ENCODE data around the gene PPP2R2C.

The PPP2R2C gene

DNA sequence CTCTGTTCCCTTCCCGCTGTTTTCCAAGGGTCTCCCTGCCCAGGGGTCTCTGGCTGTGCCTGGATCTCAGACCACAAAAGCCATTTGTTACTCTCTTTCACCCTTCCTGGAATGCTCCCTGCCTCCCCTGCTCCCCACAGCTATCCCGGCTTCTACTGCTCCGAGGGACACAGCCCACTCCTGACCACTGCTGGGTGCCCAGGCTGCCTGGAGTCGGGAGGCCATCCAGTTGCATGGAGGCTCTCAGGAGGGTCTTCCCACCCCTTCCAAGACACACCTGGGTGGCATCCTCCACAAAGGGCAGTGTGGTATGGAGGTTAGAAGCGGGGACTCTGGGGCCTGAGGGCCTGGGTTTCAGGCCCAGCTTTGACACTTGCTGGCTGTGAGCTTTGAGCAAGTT, 101.1 kb downstream of the PPP2R2C start:
- Histone ChIP-seq H2AK5ac (ENCODE audit: low read depth, low read length) (peak overlapping the region; percentile 67), H2BK15ac (ENCODE audit: low read length) (peak overlapping the region; percentile 13), H3K14ac (ENCODE audit: low read length) (no peak overlapping the region), H3K18ac (ENCODE audit: low read length) (peak overlapping the region; percentile 25), H2BK12ac (ENCODE audit: low read length) (no peak overlapping the region), H2BK5ac (ENCODE audit: low read length) (no peak overlapping the region), H3K23ac (ENCODE audit: low read depth, low read length, poor library complexity) (no peak overlapping the region), H3K36me3 (replicated peaks in 1 of 2; ENCODE audit: control insufficient read depth in 2 of 2, insufficient read depth in 2 of 2, low read length in 2 of 2) (no peaks in the 10 kb centered on the region), H4K91ac (ENCODE audit: low read depth, low read length, poor library complexity) (no peak overlapping the region), H3K9ac (ENCODE audit: low read depth, low read length, poor library complexity) (no peak overlapping the region), H3K4me2 (ENCODE audit: insufficient read depth, low read length, poor library complexity, severe bottlenecking) (no peak overlapping the region), H2BK120ac (ENCODE audit: low read depth, low read length) (no peak overlapping the region), H3K4me3 (ENCODE audit: low read length in 2 of 2) (no peak overlapping the region), H3K9me3 (replicated peaks in 1 of 2; ENCODE audit: control insufficient read depth in 2 of 2, insufficient read depth in 1 of 2, low read depth in 1 of 2, low read length in 2 of 2) (peaks cover 0 to 1% of the 10 kb centered on the region in 2 donors), H3K27me3 (ENCODE audit: control insufficient read depth in 3 of 3, insufficient read depth in 3 of 3, low read depth in 1 of 3, low read length in 3 of 3) (peaks cover 0 to 62% (median 0%) of the 10 kb centered on the region in 3 experiments), H3K27ac (replicated peaks; ENCODE audit: low read length) (no peak overlapping the region), H3K4me1 (ENCODE audit: control insufficient read depth in 2 of 2, insufficient read depth in 1 of 2, low read depth in 1 of 2, low read length in 2 of 2) (peaks cover 0 to 7% of the 10 kb centered on the region in 2 donors), H4K8ac (ENCODE audit: low read depth, low read length) (no peak overlapping the region), H3K79me1 (ENCODE audit: low read depth, low read length) (no peaks in the 10 kb centered on the region), H3K4ac (ENCODE audit: low read length) (no peak overlapping the region), H2AFZ (ENCODE audit: low read length) (no peak overlapping the region)
- DNase-seq (ENCODE audit: low spot score), result no peak
- no CpG with 5 or more reads among the region's 5 CpGs for WGBS, 2 donors (ENCODE audit: extremely low coverage in 2 of 2, insufficient read length in 2 of 2, insufficient replicate concordance in 1 of 2)

DNA sequence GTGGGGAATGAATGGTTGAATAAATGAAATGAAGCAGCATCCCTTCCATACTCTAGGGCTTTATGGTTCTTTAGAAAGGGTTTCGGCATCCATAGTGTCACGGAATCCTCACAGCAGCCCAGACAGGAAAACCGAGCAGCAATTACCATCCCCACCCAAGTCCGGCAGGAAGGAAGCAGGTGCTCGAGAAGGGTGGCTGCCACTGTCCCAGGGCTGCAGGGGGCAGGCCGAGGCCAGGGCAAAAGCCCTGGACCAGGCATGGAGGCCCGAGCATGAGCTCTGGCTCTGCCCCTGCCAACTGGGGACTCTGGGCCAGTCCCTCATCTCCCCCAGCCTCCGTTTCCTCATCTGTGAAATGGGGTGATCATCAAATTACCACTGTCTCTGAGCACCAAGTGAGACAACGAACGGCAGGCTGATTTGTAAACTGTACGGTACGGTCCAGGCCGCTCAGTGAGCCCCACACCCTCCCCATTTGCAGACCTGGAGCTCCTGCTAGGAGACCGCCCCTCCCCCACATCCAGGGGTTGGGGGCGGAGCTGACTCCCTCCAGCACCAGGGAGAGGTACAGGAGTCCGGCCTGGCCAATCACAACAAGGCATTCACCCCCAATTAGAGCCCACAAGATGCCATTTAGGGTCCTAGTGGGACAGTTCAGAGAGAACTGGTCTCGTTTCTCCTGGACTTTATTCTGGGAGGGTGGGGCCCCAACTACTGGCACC, 102.3 kb downstream of the PPP2R2C start:
- Histone ChIP-seq H2BK120ac (ENCODE audit: low read depth, low read length) (no peak overlapping the region), H2AK5ac (ENCODE audit: low read depth, low read length) (no peak overlapping the region), H2BK15ac (ENCODE audit: low read length) (no peak overlapping the region), H2AFZ (ENCODE audit: low read length) (no peak overlapping the region), H3K4me2 (ENCODE audit: insufficient read depth, low read length, poor library complexity, severe bottlenecking) (no peak overlapping the region), H3K4ac (ENCODE audit: low read length) (no peak overlapping the region), H3K23ac (ENCODE audit: low read depth, low read length, poor library complexity) (peak overlapping the region; percentile 9), H2BK12ac (ENCODE audit: low read length) (no peak overlapping the region), H3K27me3 (ENCODE audit: control insufficient read depth in 3 of 3, insufficient read depth in 3 of 3, low read depth in 1 of 3, low read length in 3 of 3) (peaks cover 0 to 63% (median 0%) of the 10 kb centered on the region in 3 experiments), H2BK5ac (ENCODE audit: low read length) (no peak overlapping the region), H3K9me3 (replicated peaks in 1 of 2; ENCODE audit: control insufficient read depth in 2 of 2, insufficient read depth in 1 of 2, low read depth in 1 of 2, low read length in 2 of 2) (no peaks in the 10 kb centered on the region), H3K9ac (ENCODE audit: low read depth, low read length, poor library complexity) (no peak overlapping the region), H3K14ac (ENCODE audit: low read length) (no peak overlapping the region), H3K18ac (ENCODE audit: low read length) (peak overlapping the region; percentile 9), H3K79me1 (ENCODE audit: low read depth, low read length) (no peaks in the 10 kb centered on the region), H4K91ac (ENCODE audit: low read depth, low read length, poor library complexity) (no peak overlapping the region), H3K27ac (replicated peaks; ENCODE audit: low read length) (no peak overlapping the region), H3K36me3 (replicated peaks in 1 of 2; ENCODE audit: control insufficient read depth in 2 of 2, insufficient read depth in 2 of 2, low read length in 2 of 2) (no peaks in the 10 kb centered on the region), H3K4me3 (ENCODE audit: low read length in 2 of 2) (no peak overlapping the region), H3K4me1 (ENCODE audit: control insufficient read depth in 2 of 2, insufficient read depth in 1 of 2, low read depth in 1 of 2, low read length in 2 of 2) (peaks cover 0 to 7% of the 10 kb centered on the region in 2 donors), H4K8ac (ENCODE audit: low read depth, low read length) (no peak overlapping the region)
- no CpG with 5 or more reads among the region's 17 CpGs for WGBS, 2 donors (ENCODE audit: extremely low coverage in 2 of 2, insufficient read length in 2 of 2, insufficient replicate concordance in 1 of 2)
- DNase-seq (ENCODE audit: low spot score), result no peak

DNA sequence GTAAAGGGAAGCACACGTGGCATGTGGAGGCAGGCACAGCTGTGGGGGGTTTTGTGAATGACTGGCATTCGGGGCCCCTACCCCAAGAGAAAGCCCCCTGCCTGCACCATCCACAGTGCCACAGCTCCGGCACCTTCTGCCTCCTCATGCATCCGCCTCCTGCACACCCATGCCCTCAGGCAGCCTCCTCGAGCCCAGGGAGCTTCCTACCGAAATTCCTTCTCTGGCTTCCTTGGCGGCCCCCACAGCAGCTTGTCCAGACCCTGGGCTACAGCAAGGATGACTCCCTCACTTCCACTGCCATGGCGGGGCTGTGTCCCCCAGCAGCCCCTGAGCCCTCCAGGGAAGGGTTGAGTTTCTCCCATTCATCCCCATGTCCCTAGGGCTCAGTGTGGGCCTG, 102.9 kb downstream of the PPP2R2C start:
- H2BK120ac ChIP-seq (ENCODE audit: low read depth, low read length), result no peak overlapping the region
- no CpG with 5 or more reads among the region's 8 CpGs for WGBS, 2 donors (ENCODE audit: extremely low coverage in 2 of 2, insufficient read length in 2 of 2, insufficient replicate concordance in 1 of 2)

DNA sequence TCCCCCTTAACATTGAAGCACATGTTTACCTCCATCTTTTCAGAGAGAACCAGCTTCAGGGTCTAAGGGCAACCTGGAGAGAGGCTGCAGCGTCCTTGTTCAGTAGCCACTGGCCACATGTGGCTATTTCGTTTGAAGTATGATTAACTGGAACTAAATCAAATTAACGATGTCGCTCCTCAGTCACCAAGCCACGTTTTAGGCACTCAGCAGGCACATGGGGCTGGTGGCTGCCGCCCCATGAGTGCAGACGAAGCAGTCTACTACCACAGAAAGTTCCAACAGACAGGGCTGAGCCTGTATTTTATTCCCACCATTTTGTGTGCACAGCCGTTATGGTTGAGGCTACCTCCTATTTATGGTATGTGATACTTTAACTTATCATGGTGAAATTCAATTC, 103.4 kb downstream of the PPP2R2C start:
- no peak overlapping the region for H4K8ac ChIP-seq (ENCODE audit: low read depth, low read length)
- no peak for DNase-seq (ENCODE audit: low spot score)
- WGBS, 2 donors (ENCODE audit: extremely low coverage in 2 of 2, insufficient read length in 2 of 2, insufficient replicate concordance in 1 of 2), result no CpG with 5 or more reads among the region's 8 CpGs
- no peak overlapping the region for H4K91ac ChIP-seq (ENCODE audit: low read depth, low read length, poor library complexity)
- H3K4me1 ChIP-seq (ENCODE audit: control insufficient read depth in 2 of 2, insufficient read depth in 1 of 2, low read depth in 1 of 2, low read length in 2 of 2), result peaks cover 0 to 7% of the 10 kb centered on the region in 2 donors
- no peak overlapping the region for H2AFZ ChIP-seq (ENCODE audit: low read length)
- no peaks in the 10 kb centered on the region for H3K79me1 ChIP-seq (ENCODE audit: low read depth, low read length)
- no peak overlapping the region for H3K4me3 ChIP-seq (ENCODE audit: low read length in 2 of 2)
- no peak overlapping the region for H3K4me2 ChIP-seq (ENCODE audit: insufficient read depth, low read length, poor library complexity, severe bottlenecking)
- no peak overlapping the region for H3K4ac ChIP-seq (ENCODE audit: low read length)
- H2BK15ac ChIP-seq (ENCODE audit: low read length), result no peak overlapping the region
- H2BK120ac ChIP-seq (ENCODE audit: low read depth, low read length), result no peak overlapping the region
- peak overlapping the region; percentile 38 for H3K23ac ChIP-seq (ENCODE audit: low read depth, low read length, poor library complexity)
- no peak overlapping the region for H2BK12ac ChIP-seq (ENCODE audit: low read length)
- no peaks in the 10 kb centered on the region for H3K36me3 ChIP-seq (replicated peaks in 1 of 2; ENCODE audit: control insufficient read depth in 2 of 2, insufficient read depth in 2 of 2, low read length in 2 of 2)
- H2AK5ac ChIP-seq (ENCODE audit: low read depth, low read length), result no peak overlapping the region
- no peak overlapping the region for H3K14ac ChIP-seq (ENCODE audit: low read length)
- peaks cover 0 to 53% (median 0%) of the 10 kb centered on the region in 3 experiments for H3K27me3 ChIP-seq (ENCODE audit: control insufficient read depth in 3 of 3, insufficient read depth in 3 of 3, low read depth in 1 of 3, low read length in 3 of 3)
- no peak overlapping the region for H3K27ac ChIP-seq (replicated peaks; ENCODE audit: low read length)
- no peaks in the 10 kb centered on the region for H3K9me3 ChIP-seq (replicated peaks in 1 of 2; ENCODE audit: control insufficient read depth in 2 of 2, insufficient read depth in 1 of 2, low read depth in 1 of 2, low read length in 2 of 2)
- H2BK5ac ChIP-seq (ENCODE audit: low read length), result peak overlapping the region; percentile 61
- H3K18ac ChIP-seq (ENCODE audit: low read length), result peak overlapping the region; percentile 42
- no peak overlapping the region for H3K9ac ChIP-seq (ENCODE audit: low read depth, low read length, poor library complexity)

More for the DNA sequence above, 102.9 kb downstream of the PPP2R2C start:
- Histone ChIP-seq H3K79me1 (ENCODE audit: low read depth, low read length) (no peaks in the 10 kb centered on the region), H2AK5ac (ENCODE audit: low read depth, low read length) (no peak overlapping the region), H2BK5ac (ENCODE audit: low read length) (no peak overlapping the region), H2BK12ac (ENCODE audit: low read length) (no peak overlapping the region), H3K27me3 (ENCODE audit: control insufficient read depth in 3 of 3, insufficient read depth in 3 of 3, low read depth in 1 of 3, low read length in 3 of 3) (peaks cover 0 to 58% (median 0%) of the 10 kb centered on the region in 3 experiments), H3K9ac (ENCODE audit: low read depth, low read length, poor library complexity) (no peak overlapping the region), H3K4me3 (ENCODE audit: low read length in 2 of 2) (no peak overlapping the region), H3K23ac (ENCODE audit: low read depth, low read length, poor library complexity) (no peak overlapping the region), H2AFZ (ENCODE audit: low read length) (no peak overlapping the region), H3K36me3 (replicated peaks in 1 of 2; ENCODE audit: control insufficient read depth in 2 of 2, insufficient read depth in 2 of 2, low read length in 2 of 2) (no peaks in the 10 kb centered on the region), H2BK15ac (ENCODE audit: low read length) (no peak overlapping the region), H3K4me2 (ENCODE audit: insufficient read depth, low read length, poor library complexity, severe bottlenecking) (no peak overlapping the region), H3K9me3 (replicated peaks in 1 of 2; ENCODE audit: control insufficient read depth in 2 of 2, insufficient read depth in 1 of 2, low read depth in 1 of 2, low read length in 2 of 2) (no peaks in the 10 kb centered on the region), H3K4me1 (ENCODE audit: control insufficient read depth in 2 of 2, insufficient read depth in 1 of 2, low read depth in 1 of 2, low read length in 2 of 2) (peaks cover 0 to 7% of the 10 kb centered on the region in 2 donors), H3K27ac (replicated peaks; ENCODE audit: low read length) (no peak overlapping the region), H4K8ac (ENCODE audit: low read depth, low read length) (no peak overlapping the region), H3K18ac (ENCODE audit: low read length) (peak overlapping the region; percentile 44), H4K91ac (ENCODE audit: low read depth, low read length, poor library complexity) (no peak overlapping the region), H3K4ac (ENCODE audit: low read length) (no peak overlapping the region), H3K14ac (ENCODE audit: low read length) (no peak overlapping the region)
- DNase-seq (ENCODE audit: low spot score), result no peak

Data from neuronal stem cell (in vitro differentiated cells).